ENCODE measurements around the gene GALNT9. TPM values are rescaled to one million over a fixed set of nuclear protein-coding genes. Genes with fewer than 3 reads are reported as not detected.

Gene GALNT9
- total and polyA plus RNA-seq, 9 donors = 0.12 to 21.9 (median 1.3) TPM; not detected in 1

- TF ChIP-seq EP300 (IDR thresholded peaks at IDR 0.05) (no peak), CTCF (IDR thresholded peaks at IDR 0.05) (no peak), POLR2A (IDR thresholded peaks at IDR 0.05) (no peak)
- Histone ChIP-seq H3K27me3 (no peaks in the 10 kb centered on the region), H3K4me3 (no peak overlapping the region), H3K36me3 (no peaks in the 10 kb centered on the region), H3K9me3 (no peaks in the 10 kb centered on the region), H3K4me1 (ENCODE audit: insufficient read depth) (peaks cover 3% of the 10 kb centered on the region), H3K27ac (no peak overlapping the region)
- no peak for DNase-seq
- intact Hi-C loops (cut with DNase I) = no loop called here
- 87 to 92% (median 91%) methylated on average over 15 to 23 of the region's 23 CpGs for WGBS, 3 donors
These were observed 127.8 kb downstream of the GALNT9 start for GRCh38 chr12:132201391-132202120.

- H3K27me3 ChIP-seq = no peaks in the 10 kb centered on the region
- H3K27ac ChIP-seq = no peak overlapping the region
- no peaks in the 10 kb centered on the region for H3K36me3 ChIP-seq
- peaks cover 3% of the 10 kb centered on the region for H3K4me1 ChIP-seq (ENCODE audit: insufficient read depth)
- H3K4me3 ChIP-seq = no peak overlapping the region
- H3K9me3 ChIP-seq = no peaks in the 10 kb centered on the region
- 82 to 88% (median 88%) methylated on average over 19 of the region's 19 CpGs for WGBS, 3 donors
- DNase-seq = no peak
- no peak for TF ChIP-seq POLR2A (IDR thresholded peaks at IDR 0.05)
- no peak for TF ChIP-seq CTCF (IDR thresholded peaks at IDR 0.05)
- no peak for TF ChIP-seq EP300 (IDR thresholded peaks at IDR 0.05)
- intact Hi-C loops (cut with DNase I) = no loop called here
These were observed 128.6 kb downstream of the GALNT9 start for GRCh38 chr12:132200800-132201199.

- Histone ChIP-seq H3K4me3 (no peak overlapping the region), H3K9me3 (no peaks in the 10 kb centered on the region), H3K27ac (no peak overlapping the region), H3K4me1 (ENCODE audit: insufficient read depth) (no peaks in the 10 kb centered on the region), H3K27me3 (no peaks in the 10 kb centered on the region), H3K36me3 (no peaks in the 10 kb centered on the region)
- no peak for TF ChIP-seq POLR2A (IDR thresholded peaks at IDR 0.05)
- no peak for TF ChIP-seq CTCF (IDR thresholded peaks at IDR 0.05)
- no peak for TF ChIP-seq EP300 (IDR thresholded peaks at IDR 0.05)
- 78 to 85% (median 84%) methylated on average over 24 of the region's 24 CpGs for WGBS, 3 donors
- DNase-seq = no peak
- intact Hi-C loops (cut with DNase I) = no loop called here
These were observed 129.7 kb downstream of the GALNT9 start for GRCh38 chr12:132199526-132200319.

GRCh38 chr12:132199101-132199500 lies 130.3 kb downstream of the GALNT9 start:
- Histone ChIP-seq H3K27me3 (no peaks in the 10 kb centered on the region), H3K4me3 (no peak overlapping the region), H3K27ac (no peak overlapping the region), H3K9me3 (peaks cover 0 to under 1% of the 10 kb centered on the region in 2 donors), H3K4me1 (ENCODE audit: insufficient read depth) (no peaks in the 10 kb centered on the region), H3K36me3 (no peaks in the 10 kb centered on the region)
- no peak for DNase-seq
- TF ChIP-seq POLR2A (IDR thresholded peaks at IDR 0.05) (no peak), CTCF (IDR thresholded peaks at IDR 0.05) (no peak)
- intact Hi-C loops (cut with DNase I) = no loop called here
- 81 to 87% (median 85%) methylated on average over 18 of the region's 18 CpGs for WGBS, 3 donors

All from ovary (tissue), 9 donors.